Naive thymus-derived CD4-positive, alpha-beta T cell (primary cell): ENCODE results near the gene PEX14. TPM values are rescaled to one million over a fixed set of nuclear protein-coding genes. Genes with fewer than 3 reads are reported as not detected.
A peak's percentile ranks its signal among the peaks of the same experiment; 100 is the strongest.

Source experiments
- ATAC-seq: fragments of 150-1000 bp; cut with Tn5 transposase; 2 replicates; pipeline ENCODE4 v1.10.0; 2021; ENCODE audit warnings: mild to moderate bottlenecking, moderate library complexity
- CTCF ChIA-PET: fragments of 350-600 bp; sonication (Branson Sonifier 250); formaldehyde crosslinking; loops from one replicate; lab custom pipeline; 2021; ENCODE audit warnings: antibody characterized with exemption; lab: Charles Lee
- POLR2A ChIA-PET: fragments of 350-600 bp; sonication (Branson Sonifier 250); formaldehyde crosslinking; loops from one replicate; lab custom pipeline; 2021; ENCODE audit warnings: antibody characterized with exemption, inconsistent platforms; lab: Charles Lee
- DNase-seq, 9 donors: peaks; one replicate each; pipeline versions ENCODE4 v3.0.0 to v3.0.0-alpha.2; 2020 to 2022; ENCODE audit warnings: mixed read lengths in 1 of 9
- H3K27ac ChIP-seq: one replicate; pipeline ENCODE4 v1.7.0; 2013; ENCODE audit warnings: mild to moderate bottlenecking, low read depth, low read length, moderate library complexity
- H3K27me3 ChIP-seq, 2 donors: one replicate each; pipeline ENCODE4 v1.7.0; 2013; ENCODE audit warnings: low read length in 2 of 2, mild to moderate bottlenecking in 2 of 2, moderate library complexity in 2 of 2; ENCODE audit not compliant: control insufficient read depth in 2 of 2, insufficient read depth in 2 of 2
- H3K36me3 ChIP-seq, 3 experiments: 1 replicate in 2 of 3; 2 replicates in 1 of 3; pipeline ENCODE4 v1.7.0; 2013; ENCODE audit warnings: low read length in 3 of 3, mild to moderate bottlenecking in 3 of 3, moderate library complexity in 1 of 3; ENCODE audit not compliant: insufficient read depth in 3 of 3, control insufficient read depth in 2 of 3
- H3K4me1 ChIP-seq, 2 donors: one replicate each; pipeline ENCODE4 v1.7.0; 2013; ENCODE audit warnings: low read length in 2 of 2, mild to moderate bottlenecking in 2 of 2, moderate library complexity in 1 of 2; ENCODE audit not compliant: control insufficient read depth in 2 of 2, insufficient read depth in 2 of 2
- H3K4me3 ChIP-seq: 2 replicates; pipeline ENCODE4 v1.7.0; 2013; ENCODE audit warnings: mild to moderate bottlenecking, low read length
- H3K9me3 ChIP-seq, 3 experiments: 1 replicate in 2 of 3; 2 replicates in 1 of 3; pipeline ENCODE4 v1.7.0; 2013; ENCODE audit warnings: low read length in 3 of 3; ENCODE audit not compliant: control insufficient read depth in 2 of 3
- H3K27ac Mint-ChIP-seq, 9 donors: one replicate each; pipeline ENCODE4 v1.8.0; 2020 to 2022; ENCODE audit warnings: mixed read lengths in 9 of 9, mild to moderate bottlenecking in 8 of 9, moderate library complexity in 5 of 9, inconsistent platforms in 2 of 9
- H3K27me3 Mint-ChIP-seq, 5 donors: one replicate each; pipeline ENCODE4 v1.8.0; 2021 to 2022; ENCODE audit warnings: mixed read lengths in 5 of 5, mild to moderate bottlenecking in 1 of 5
- H3K36me3 Mint-ChIP-seq, 5 donors: one replicate each; pipeline ENCODE4 v1.8.0; 2020 to 2022; ENCODE audit warnings: mixed read lengths in 5 of 5, mild to moderate bottlenecking in 3 of 5, inconsistent platforms in 1 of 5
- H3K4me1 Mint-ChIP-seq, 7 donors: one replicate each; pipeline ENCODE4 v1.8.0; 2020 to 2022; ENCODE audit warnings: mixed read lengths in 7 of 7, mild to moderate bottlenecking in 3 of 7, inconsistent platforms in 1 of 7
- H3K4me3 Mint-ChIP-seq, 10 donors: one replicate each; pipeline ENCODE4 v1.8.0; 2020 to 2022; ENCODE audit warnings: mild to moderate bottlenecking in 10 of 10, mixed read lengths in 10 of 10, moderate library complexity in 6 of 10, inconsistent platforms in 2 of 10
- H3K9me3 Mint-ChIP-seq, 11 donors: one replicate each; pipeline ENCODE4 v1.8.0; 2020 to 2022; ENCODE audit warnings: mixed read lengths in 11 of 11, mild to moderate bottlenecking in 4 of 11, inconsistent platforms in 1 of 11, moderate library complexity in 1 of 11
- intact Hi-C, 2 donors: fragments of 100-400 bp; cut with micrococcal nuclease; formaldehyde crosslinking; loops; one replicate each; pipeline ENCODE4 v1.15.1; 2023
- polyA plus RNA-seq, 2 donors: library from polyadenylated mRNA; unstranded; fragments of 300-500 nt; fragmentation: Illumina TruSeq; gene quantifications; one replicate each; pipeline ENCODE4 v1.2.3, GENCODE V29; 2021
- total RNA-seq, 6 experiments: library from RNA in 5 of 6; stranded (reverse) in 5 of 6; gene quantifications; 1 replicate in 5 of 6; 2 replicates in 1 of 6; pipeline ENCODE4 v1.2.3 and lab custom pipeline; 2021 to 2026

PEX14 gene
- total and polyA plus RNA-seq, 7 experiments from 2014 or later = 3.6 to 27.8 (median 21.3) TPM

GRCh38 chr1:10635992-10636391 lies 161.2 kb downstream of the PEX14 start:
- Histone ChIP-seq H3K36me3 (peaks cover 0 to 17% (median 0%) of the 10 kb centered on the region in 3 experiments), H3K27ac (no peak overlapping the region), H3K4me1 (peaks cover 0 to 4% of the 10 kb centered on the region in 2 donors), H3K4me3 (no peak overlapping the region), H3K9me3 (no peaks in the 10 kb centered on the region), H3K27me3 (no peaks in the 10 kb centered on the region)
- no peak for DNase-seq
- Mint-ChIP-seq H3K36me3 (peaks cover 0 to 5% (median 0%) of the 10 kb centered on the region in 5 donors), H3K4me3 (no peak overlapping the region), H3K27me3 (peaks cover 0 to 11% (median 0%) of the 10 kb centered on the region in 5 donors), H3K27ac (no peak overlapping the region), H3K4me1 (peaks cover 0 to 8% (median 3%) of the 10 kb centered on the region in 7 donors), H3K9me3 (no peaks in the 10 kb centered on the region)
- ATAC-seq = no peak
- CTCF ChIA-PET = no interaction called here
- POLR2A ChIA-PET = no interaction called here
- intact Hi-C loops = loop anchor here in 1 of 2 donors (10.0 kb wide), 1 partner anchor 121 kb away; no protein-coding TSS in a partner anchor

GRCh38 chr1:10637400-10637799 lies 162.7 kb downstream of the PEX14 start:
- peak overlapping the region in 5 of 10 donors; percentile 16 to 48 (median 33) for H3K4me3 Mint-ChIP-seq
- peaks cover 0 to 4% of the 10 kb centered on the region in 2 donors for H3K4me1 ChIP-seq
- ChIA-PET POLR2A (no interaction called here), CTCF (interaction anchor here (0.6 kb wide), 1 partner anchor 41 kb away, joined by 4 read pairs; no protein-coding TSS in a partner anchor)
- no peaks in the 10 kb centered on the region for H3K27me3 ChIP-seq
- intact Hi-C loops = loop anchor here in 1 of 2 donors (10.0 kb wide), 1 partner anchor 123 kb away; no protein-coding TSS in a partner anchor
- H3K27me3 Mint-ChIP-seq = peaks cover 0 to 11% (median 0%) of the 10 kb centered on the region in 5 donors
- no peaks in the 10 kb centered on the region for H3K9me3 ChIP-seq
- ATAC-seq = no peak
- H3K9me3 Mint-ChIP-seq = peaks cover 0 to 1% (median 0%) of the 10 kb centered on the region in 11 donors
- H3K4me3 ChIP-seq = no peak overlapping the region
- H3K27ac Mint-ChIP-seq = no peak overlapping the region
- H3K4me1 Mint-ChIP-seq = peaks cover 0 to 8% (median 3%) of the 10 kb centered on the region in 7 donors
- H3K36me3 Mint-ChIP-seq = peaks cover 0 to 5% (median 0%) of the 10 kb centered on the region in 5 donors
- H3K27ac ChIP-seq = no peak overlapping the region
- DNase-seq = no peak
- peaks cover 0 to 7% (median 0%) of the 10 kb centered on the region in 3 experiments for H3K36me3 ChIP-seq

GRCh38 chr1:10637834-10638558 lies 163.2 kb downstream of the PEX14 start:
- ChIA-PET POLR2A (no interaction called here), CTCF (interaction anchor here (0.6 kb wide), 1 partner anchor 40 kb away, joined by 4 read pairs; no protein-coding TSS in a partner anchor)
- H3K27me3 ChIP-seq = no peaks in the 10 kb centered on the region
- ATAC-seq (peak; percentile 32), DNase-seq (peak in 2 of 9 donors; percentile 21 to 22)
- peaks cover 0 to 11% (median 0%) of the 10 kb centered on the region in 5 donors for H3K27me3 Mint-ChIP-seq
- no peaks in the 10 kb centered on the region for H3K9me3 ChIP-seq
- no peak overlapping the region for H3K27ac ChIP-seq
- peaks cover 0 to 4% (median 0%) of the 10 kb centered on the region in 3 experiments for H3K36me3 ChIP-seq
- H3K36me3 Mint-ChIP-seq = peaks cover 0 to 5% (median 0%) of the 10 kb centered on the region in 5 donors
- intact Hi-C loops = loop anchor here in 1 of 2 donors (10.0 kb wide), 1 partner anchor 123 kb away; no protein-coding TSS in a partner anchor
- H3K27ac Mint-ChIP-seq = no peak overlapping the region
- H3K4me1 ChIP-seq = peaks cover 0 to 4% of the 10 kb centered on the region in 2 donors
- H3K4me3 Mint-ChIP-seq = peak overlapping the region in 6 of 10 donors; percentile 13 to 48 (median 32)
- no peak overlapping the region for H3K4me3 ChIP-seq
- H3K9me3 Mint-ChIP-seq = peaks cover 0 to 1% (median 0%) of the 10 kb centered on the region in 11 donors
- peaks cover 0 to 8% (median 3%) of the 10 kb centered on the region in 7 donors for H3K4me1 Mint-ChIP-seq

- DNase-seq (no peak), ATAC-seq (peak; percentile 4)
- Mint-ChIP-seq H3K4me3 (peak overlapping the region in 1 of 10 donors; percentile 48), H3K27me3 (peaks cover 0 to 11% (median 0%) of the 10 kb centered on the region in 5 donors), H3K27ac (no peak overlapping the region), H3K4me1 (peaks cover 0 to 8% (median 3%) of the 10 kb centered on the region in 7 donors), H3K9me3 (peaks cover 0 to 1% (median 0%) of the 10 kb centered on the region in 11 donors), H3K36me3 (peaks cover 0 to 4% (median 0%) of the 10 kb centered on the region in 5 donors)
- CTCF ChIA-PET = interaction anchor here (1.5 kb wide), 1 partner anchor 130 kb away, joined by 3 read pairs; no protein-coding TSS in a partner anchor
- Histone ChIP-seq H3K27ac (no peak overlapping the region), H3K4me3 (no peak overlapping the region), H3K36me3 (no peaks in the 10 kb centered on the region), H3K4me1 (peaks cover 0 to 4% of the 10 kb centered on the region in 2 donors), H3K27me3 (no peaks in the 10 kb centered on the region), H3K9me3 (no peaks in the 10 kb centered on the region)
- intact Hi-C loops = loop anchor here in 1 of 2 donors (10.0 kb wide), 1 partner anchor 124 kb away; no protein-coding TSS in a partner anchor
- POLR2A ChIA-PET = no interaction called here
Observed at GRCh38 chr1:10638559-10639005, 163.8 kb downstream of the PEX14 start.

- ATAC-seq (no peak), DNase-seq (no peak)
- Mint-ChIP-seq H3K36me3 (peaks cover 0 to under 1% (median 0%) of the 10 kb centered on the region in 5 donors), H3K4me3 (peak overlapping the region in 2 of 10 donors; percentile 39 to 46), H3K9me3 (peaks cover 0 to 1% (median 0%) of the 10 kb centered on the region in 11 donors), H3K27me3 (peaks cover 0 to 11% (median 0%) of the 10 kb centered on the region in 5 donors), H3K4me1 (peaks cover 0 to 8% (median 3%) of the 10 kb centered on the region in 7 donors), H3K27ac (no peak overlapping the region)
- Histone ChIP-seq H3K4me3 (no peak overlapping the region), H3K4me1 (peaks cover 0 to 4% of the 10 kb centered on the region in 2 donors), H3K9me3 (no peaks in the 10 kb centered on the region), H3K36me3 (no peaks in the 10 kb centered on the region), H3K27me3 (no peaks in the 10 kb centered on the region), H3K27ac (no peak overlapping the region)
- intact Hi-C loops = loop anchor here in 1 of 2 donors (10.0 kb wide), 1 partner anchor 124 kb away; no protein-coding TSS in a partner anchor
- POLR2A ChIA-PET = no interaction called here
- CTCF ChIA-PET = interaction anchor here (1.5 kb wide), 1 partner anchor 131 kb away, joined by 3 read pairs; no protein-coding TSS in a partner anchor
Observed at GRCh38 chr1:10639011-10639774, 164.4 kb downstream of the PEX14 start.
